WTC11 (cell line): ENCODE measurements around the gene EEF1A1. TPM values are rescaled to one million over a fixed set of nuclear protein-coding genes. Genes with fewer than 3 reads are reported as not detected.

Source experiments
- ATAC-seq: fragments of 200-7000 bp; cut with Tn5 transposase; 2 replicates; pipeline ENCODE4 v1.10.0; 2021; ENCODE audit warnings: mild to moderate bottlenecking, moderate library complexity
- CTCF ChIA-PET: fragments of 300-600 bp; sonication (Branson Sonifier 250); formaldehyde crosslinking; loops from one replicate; lab custom pipeline; 2021; ENCODE audit warnings: antibody characterized with exemption; lab: Charles Lee
- POLR2A ChIA-PET: fragments of 350-600 bp; sonication (Branson Sonifier 250); formaldehyde crosslinking; loops from one replicate; lab custom pipeline; 2021; ENCODE audit warnings: antibody characterized with exemption; lab: Charles Lee
- DNase-seq: peaks from one replicate; pipeline ENCODE4 v3.0.0; 2021; ENCODE audit warnings: low spot score
- H3K27ac Mint-ChIP-seq: 2 replicates; pipeline ENCODE4 v1.8.0; 2021; ENCODE audit warnings: mixed read lengths
- H3K27me3 Mint-ChIP-seq: 2 replicates; pipeline ENCODE4 v1.8.0; 2021; ENCODE audit warnings: low read depth, mild to moderate bottlenecking, moderate library complexity, mixed read lengths
- H3K36me3 Mint-ChIP-seq: 2 replicates; pipeline ENCODE4 v1.8.0; 2021; ENCODE audit warnings: mixed read lengths
- H3K4me1 Mint-ChIP-seq: 2 replicates; pipeline ENCODE4 v1.8.0; 2022; ENCODE audit warnings: mixed read lengths
- H3K4me3 Mint-ChIP-seq: 2 replicates; pipeline ENCODE4 v1.8.0; 2021; ENCODE audit warnings: mild to moderate bottlenecking, moderate library complexity, mixed read lengths
- H3K9me3 Mint-ChIP-seq: 2 replicates; pipeline ENCODE4 v1.8.0; 2021; ENCODE audit warnings: mixed read lengths
- AR ChIP-seq: fragments of 250-450 bp; sonication (Bioruptor Pico); IDR thresholded peaks from 2 replicates; pipeline ENCODE4 v1.9.0; 2021; ENCODE audit warnings: mild to moderate bottlenecking
- CDX4 ChIP-seq: fragments of 250-450 bp; sonication (Bioruptor Pico); IDR thresholded peaks from 2 replicates; pipeline ENCODE4 v1.9.0; 2021; ENCODE audit warnings: moderate library complexity, mild to moderate bottlenecking, inconsistent platforms, borderline replicate concordance
- CREM ChIP-seq: sonication (generic); formaldehyde crosslinking; IDR thresholded peaks from 2 replicates; pipeline ENCODE4 v1.8.1; 2022; ENCODE audit warnings: mild to moderate bottlenecking, missing genetic modification reagents, moderate library complexity
- ELF4 ChIP-seq: sonication (generic); formaldehyde crosslinking; IDR thresholded peaks from 2 replicates; pipeline ENCODE4 v1.8.1; 2022; ENCODE audit warnings: low read depth, mild to moderate bottlenecking, moderate library complexity, missing genetic modification reagents
- FOXJ3 ChIP-seq: sonication (generic); formaldehyde crosslinking; IDR thresholded peaks from 2 replicates; pipeline ENCODE4 v1.9.0; 2021; ENCODE audit warnings: missing genetic modification reagents, mild to moderate bottlenecking, borderline replicate concordance
- FOXK1 ChIP-seq: sonication (generic); formaldehyde crosslinking; IDR thresholded peaks from 2 replicates; pipeline ENCODE4 v1.8.0; 2022; ENCODE audit warnings: mild to moderate bottlenecking, moderate library complexity, missing genetic modification reagents
- FOXP4 ChIP-seq: sonication (generic); formaldehyde crosslinking; IDR thresholded peaks from 2 replicates; pipeline ENCODE4 v1.8.0; 2022; ENCODE audit warnings: mild to moderate bottlenecking, missing genetic modification reagents
- GTF2I ChIP-seq: fragments of 250-450 bp; sonication (Bioruptor Pico); conservative IDR thresholded peaks from 2 replicates; pipeline ENCODE4 v1.4.0; 2021; ENCODE audit warnings: mild to moderate bottlenecking
- IRF1 ChIP-seq: sonication (generic); formaldehyde crosslinking; IDR thresholded peaks from 2 replicates; pipeline ENCODE4 v1.8.0; 2023; ENCODE audit warnings: missing genetic modification reagents
- KAT7 ChIP-seq: sonication (generic); formaldehyde crosslinking; IDR thresholded peaks from 2 replicates; pipeline ENCODE4 v1.8.1; 2023; ENCODE audit warnings: missing genetic modification reagents, mild to moderate bottlenecking, borderline replicate concordance
- NFYB ChIP-seq: sonication (generic); formaldehyde crosslinking; conservative IDR thresholded peaks from 2 replicates; pipeline ENCODE4 v1.8.0; 2022; ENCODE audit warnings: low read depth, missing genetic modification reagents
- OVOL2 ChIP-seq: fragments of 250-450 bp; sonication (Bioruptor Pico); IDR thresholded peaks from 2 replicates; pipeline ENCODE4 v1.9.0; 2021; ENCODE audit warnings: mild to moderate bottlenecking, borderline replicate concordance
- RELA ChIP-seq: sonication (generic); formaldehyde crosslinking; IDR thresholded peaks from 2 replicates; pipeline ENCODE4 v1.8.1; 2022; ENCODE audit warnings: missing genetic modification reagents, mild to moderate bottlenecking, borderline replicate concordance
- RORB ChIP-seq: fragments of 250-450 bp; sonication (Bioruptor Pico); IDR thresholded peaks from 2 replicates; pipeline ENCODE4 v1.9.0; 2021; ENCODE audit warnings: mild to moderate bottlenecking
- SMAD3 ChIP-seq: sonication (generic); formaldehyde crosslinking; IDR thresholded peaks from 2 replicates; pipeline ENCODE4 v1.8.0; 2022; ENCODE audit warnings: missing genetic modification reagents, mild to moderate bottlenecking, borderline replicate concordance
- SMAD4 ChIP-seq: sonication (generic); formaldehyde crosslinking; IDR thresholded peaks from 2 replicates; pipeline ENCODE4 v1.8.0; 2022; ENCODE audit warnings: mild to moderate bottlenecking, missing genetic modification reagents
- SOX15 ChIP-seq: fragments of 250-450 bp; sonication (Bioruptor Pico); IDR thresholded peaks from 2 replicates; pipeline ENCODE4 v1.9.0; 2021; ENCODE audit warnings: mild to moderate bottlenecking
- TCF7 ChIP-seq: sonication (generic); formaldehyde crosslinking; IDR thresholded peaks from 2 replicates; pipeline ENCODE4 v1.8.0; 2022; ENCODE audit warnings: mild to moderate bottlenecking, low read depth, missing genetic modification reagents, moderate library complexity
- ZMAT4 ChIP-seq: fragments of 250-450 bp; sonication (Bioruptor Pico); IDR thresholded peaks from 2 replicates; pipeline ENCODE4 v1.9.0; 2021; ENCODE audit warnings: mild to moderate bottlenecking
- ZNF121 ChIP-seq: sonication (generic); formaldehyde crosslinking; IDR thresholded peaks from 2 replicates; pipeline ENCODE4 v1.8.0; 2023; ENCODE audit warnings: missing genetic modification reagents
- ZNF232 ChIP-seq: sonication (generic); formaldehyde crosslinking; IDR thresholded peaks from 2 replicates; pipeline ENCODE4 v1.8.0; 2022; ENCODE audit warnings: mild to moderate bottlenecking, missing genetic modification reagents
- ZNF281 ChIP-seq: sonication (generic); formaldehyde crosslinking; IDR thresholded peaks from 2 replicates; pipeline ENCODE4 v1.8.0; 2023; ENCODE audit warnings: mild to moderate bottlenecking, missing genetic modification reagents
- ZNF512 ChIP-seq: sonication (generic); formaldehyde crosslinking; IDR thresholded peaks from 2 replicates; pipeline ENCODE4 v1.8.1; 2022; ENCODE audit warnings: missing genetic modification reagents, borderline replicate concordance
- total RNA-seq: library from RNA; stranded (reverse); gene quantifications from 3 replicates; pipeline ENCODE4 v1.2.3, GENCODE V29; 2021

The EEF1A1 gene
- total RNA-seq, 1 experiment from 2014 or later = 11,564 TPM

GRCh38 chr6:73537677-73538076, 16.8 kb upstream of the EEF1A1 start:
- no peak overlapping the region for H3K4me3 Mint-ChIP-seq
- DNase-seq (no peak), ATAC-seq (no peak)
- no peaks in the 10 kb centered on the region for H3K27me3 Mint-ChIP-seq
- H3K36me3 Mint-ChIP-seq = no peaks in the 10 kb centered on the region
- ChIA-PET POLR2A (no interaction called here), CTCF (interaction anchor here (1.8 kb wide), 1 partner anchor 11 kb away, joined by 5 read pairs; no protein-coding TSS in a partner anchor)
- H3K27ac Mint-ChIP-seq = no peak overlapping the region
- H3K9me3 Mint-ChIP-seq = no peaks in the 10 kb centered on the region
- H3K4me1 Mint-ChIP-seq = no peaks in the 10 kb centered on the region
- TF ChIP-seq ZMAT4 (CRISPR knock-in tag) (no peak), RELA (CRISPR knock-in tag) (no peak), RORB (CRISPR knock-in tag) (no peak), SMAD4 (CRISPR knock-in tag) (no peak), ZNF121 (CRISPR knock-in tag) (no peak)

GRCh38 chr6:73534628-73535027, 13.8 kb upstream of the EEF1A1 start:
- no peaks in the 10 kb centered on the region for H3K36me3 Mint-ChIP-seq
- DNase-seq (no peak), ATAC-seq (no peak)
- H3K27ac Mint-ChIP-seq = 0 out of 2 replicates have a peak overlapping the region, but pooled peaks have one; percentile 69
- CTCF ChIA-PET = no interaction called here
- TF ChIP-seq SOX15 = no peak
- no peak for TF ChIP-seq KAT7 (CRISPR knock-in tag)
- no peak for TF ChIP-seq OVOL2 (CRISPR knock-in tag)
- TF ChIP-seq FOXK1 (CRISPR knock-in tag) = no peak
- no peak for TF ChIP-seq ZNF281 (CRISPR knock-in tag)
- no peak for TF ChIP-seq TCF7 (CRISPR knock-in tag)
- no peak for TF ChIP-seq SMAD3
- no peak for TF ChIP-seq CDX4 (CRISPR knock-in tag)
- H3K27me3 Mint-ChIP-seq = no peaks in the 10 kb centered on the region
- POLR2A ChIA-PET = no interaction called here
- H3K4me3 Mint-ChIP-seq = no peak overlapping the region
- H3K9me3 Mint-ChIP-seq = no peaks in the 10 kb centered on the region
- H3K4me1 Mint-ChIP-seq = no peaks in the 10 kb centered on the region

GRCh38 chr6:73532293-73532692, 11.5 kb upstream of the EEF1A1 start:
- no peak for DNase-seq
- Mint-ChIP-seq H3K9me3 (no peaks in the 10 kb centered on the region), H3K4me3 (no peak overlapping the region), H3K36me3 (no peaks in the 10 kb centered on the region), H3K27me3 (no peaks in the 10 kb centered on the region), H3K4me1 (no peaks in the 10 kb centered on the region), H3K27ac (no peak overlapping the region)
- POLR2A ChIA-PET = no interaction called here
- CTCF ChIA-PET = no interaction called here
- no peak for ATAC-seq
- TF ChIP-seq AR (CRISPR knock-in tag) = no peak
- no peak for TF ChIP-seq ZNF232 (CRISPR knock-in tag)
- TF ChIP-seq ELF4 (CRISPR knock-in tag) = no peak
- no peak for TF ChIP-seq OVOL2 (CRISPR knock-in tag)
- no peak for TF ChIP-seq FOXP4 (CRISPR knock-in tag)
- TF ChIP-seq CREM (CRISPR knock-in tag) = no peak
- TF ChIP-seq FOXJ3 (CRISPR knock-in tag) = no peak
- TF ChIP-seq RELA (CRISPR knock-in tag) = no peak
- no peak for TF ChIP-seq GTF2I (CRISPR knock-in tag)
- no peak for TF ChIP-seq ZNF512 (CRISPR knock-in tag)
- no peak for TF ChIP-seq NFYB (CRISPR knock-in tag)
- TF ChIP-seq IRF1 = no peak
